Transverse colon (tissue), 4 donors: ENCODE data around the gene CDH13. TPM values are rescaled to one million over a fixed set of nuclear protein-coding genes. Genes with fewer than 3 reads are reported as not detected.

Source experiments
- DNase-seq: peaks from one replicate; pipeline ENCODE4 v3.0.0-alpha.2; 2019
- H3K27ac ChIP-seq, 4 donors: fragments of 200-600 bp; sonication (generic); 2 replicates each; pipeline ENCODE4 v1.5.1; 2016 to 2018; ENCODE audit warnings: inconsistent platforms in 4 of 4
- H3K27me3 ChIP-seq: fragments of 200-600 bp; sonication (generic); 2 replicates; pipeline ENCODE4 v1.5.1; 2017; ENCODE audit warnings: inconsistent platforms
- H3K36me3 ChIP-seq, 4 donors: fragments of 200-600 bp; sonication (generic); 2 replicates each; pipeline ENCODE4 v1.5.1; 2017 to 2019; ENCODE audit warnings: inconsistent platforms in 4 of 4
- H3K4me1 ChIP-seq, 4 donors: fragments of 200-600 bp; sonication (generic); 2 replicates each; pipeline ENCODE4 v1.5.1; 2017 to 2020; ENCODE audit warnings: inconsistent platforms in 4 of 4
- H3K4me3 ChIP-seq, 4 donors: fragments of 200-600 bp; sonication (generic); 1 replicate in 1 of 4; 2 replicates in 3 of 4; pipeline versions ENCODE4 v1.5.1 to v1.6.1; 2017 to 2019; ENCODE audit warnings: inconsistent platforms in 4 of 4
- H3K9me3 ChIP-seq, 2 donors: fragments of 200-600 bp; sonication (generic); 2 replicates each; pipeline ENCODE4 v1.5.1; 2017 to 2019; ENCODE audit warnings: inconsistent platforms in 2 of 2
- CTCF ChIP-seq, 5 experiments: fragments of 200-600 bp in 3 of 5; fragments of 450-650 bp in 2 of 5; sonication (generic) in 3 of 5; IDR thresholded peaks; 1 replicate in 2 of 5; 2 replicates in 3 of 5; pipeline ENCODE4 v1.5.1; 2016 to 2017; ENCODE audit warnings: antibody characterized with exemption in 5 of 5, inconsistent platforms in 3 of 5, mild to moderate bottlenecking in 2 of 5, moderate library complexity in 1 of 5
- EP300 ChIP-seq: sonication (generic); formaldehyde crosslinking; IDR thresholded peaks from one replicate; pipeline ENCODE4 v1.6.1; 2017; ENCODE audit warnings: antibody characterized with exemption, low read depth
- POLR2A ChIP-seq: fragments of 450-650 bp; IDR thresholded peaks from one replicate; pipeline ENCODE4 v1.6.1; 2016; ENCODE audit warnings: antibody characterized with exemption, mild to moderate bottlenecking, moderate library complexity
- POLR2AphosphoS5 ChIP-seq, 3 donors: sonication (generic); formaldehyde crosslinking; IDR thresholded peaks; one replicate each; pipeline ENCODE4 v1.6.1; 2016; ENCODE audit warnings: antibody characterized with exemption in 3 of 3
- whole genome bisulfite sequencing, 2 donors: methylation state at CpG; one replicate each; pipeline ENCODE4 v1.1.5; 2018; ENCODE audit warnings: low coverage in 1 of 2; 5-methylcytosine and 5-hydroxymethylcytosine counted together
- in situ Hi-C, 4 donors: fragments of 200-750 bp; cut with MboI; loops; one replicate each; pipeline versions ENCODE4 v1.15.0 to v1.15.1; 2017; ENCODE audit warnings: low sequenced_read_pairs in 3 of 4, low pct_ligation_motif_present in 1 of 4, low pct_unique_long_range_greater_than_20kb in 1 of 4
- intact Hi-C: fragments of 100-400 bp; cut with DNase I; formaldehyde crosslinking; loops from one replicate; pipeline ENCODE4 v1.15.1; 2023; ENCODE audit warnings: low total_unique reads
- total RNA-seq, 4 donors: library from RNA; depleted of rRNA; stranded (reverse); fragments of >200 nt; gene quantifications; one replicate each; pipeline ENCODE4 v1.1.0, GENCODE V29; 2016

The CDH13 gene
- total RNA-seq, 4 donors from 2014 or later, result 3.8 to 28.1 (median 5.8) TPM

DNA sequence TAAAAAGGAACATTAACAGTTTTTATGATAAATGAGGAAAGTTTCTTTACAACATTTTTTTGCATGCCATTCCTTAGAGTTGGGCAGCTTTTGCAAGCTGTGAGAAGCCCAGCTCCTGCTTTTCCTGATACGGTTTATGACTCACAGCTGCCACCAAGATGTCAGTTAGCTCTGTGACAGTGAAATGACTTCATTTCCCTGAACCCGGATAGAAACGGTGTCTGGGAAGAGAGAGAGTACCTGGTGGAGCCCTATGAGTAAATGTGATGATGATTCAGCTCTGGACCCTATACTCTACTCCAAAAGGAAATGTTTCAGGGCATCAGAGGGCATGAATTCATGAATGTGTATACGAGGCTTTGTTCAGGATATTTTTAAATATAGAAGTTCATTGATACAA is 814.7 kb downstream of the CDH13 start:
- Histone ChIP-seq H3K27me3 (no peaks in the 10 kb centered on the region), H3K9me3 (no peaks in the 10 kb centered on the region), H3K4me1 (no peaks in the 10 kb centered on the region), H3K27ac (no peak overlapping the region), H3K36me3 (no peaks in the 10 kb centered on the region), H3K4me3 (no peak overlapping the region)
- DNase-seq, result no peak
- WGBS, 2 donors, result 17 to 43% methylated on average over 4 of the region's 4 CpGs
- TF ChIP-seq POLR2A (no peak), CTCF (IDR thresholded peaks at IDR 0.05) (no peak), POLR2AphosphoS5 (IDR thresholded peaks at IDR 0.05) (no peak), EP300 (no peak)
- intact Hi-C loops (no loop called here), in situ Hi-C loops (no loop called here)

DNA sequence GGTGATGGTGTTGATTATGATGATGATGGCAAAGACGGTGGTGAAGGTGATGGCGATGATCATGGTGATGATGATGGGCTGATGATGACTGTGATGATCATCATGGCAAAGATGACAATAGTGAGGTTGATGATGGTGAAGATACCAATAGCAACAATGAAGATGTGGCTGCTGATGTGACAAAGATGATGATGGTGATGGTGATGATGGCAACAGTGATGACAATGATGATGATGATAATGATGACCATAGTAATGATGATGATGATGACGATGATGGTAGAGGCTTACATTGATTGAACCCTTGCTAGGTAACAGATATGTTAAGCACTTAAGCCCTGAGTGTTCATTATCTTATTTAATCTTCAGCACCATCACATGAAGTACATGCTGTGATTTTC is 817.2 kb downstream of the CDH13 start:
- DNase-seq, result no peak
- in situ Hi-C loops, result no loop called here
- TF ChIP-seq POLR2AphosphoS5 (IDR thresholded peaks at IDR 0.05) (no peak), EP300 (no peak), POLR2A (no peak), CTCF (IDR thresholded peaks at IDR 0.05) (no peak)
- H3K4me3 ChIP-seq, result no peak overlapping the region
- 64 to 90% methylated on average over 3 of the region's 3 CpGs for WGBS, 2 donors
- intact Hi-C loops, result no loop called here
- no peaks in the 10 kb centered on the region for H3K4me1 ChIP-seq
- H3K27me3 ChIP-seq, result no peaks in the 10 kb centered on the region
- no peaks in the 10 kb centered on the region for H3K36me3 ChIP-seq
- no peaks in the 10 kb centered on the region for H3K9me3 ChIP-seq
- H3K27ac ChIP-seq, result no peak overlapping the region

DNA sequence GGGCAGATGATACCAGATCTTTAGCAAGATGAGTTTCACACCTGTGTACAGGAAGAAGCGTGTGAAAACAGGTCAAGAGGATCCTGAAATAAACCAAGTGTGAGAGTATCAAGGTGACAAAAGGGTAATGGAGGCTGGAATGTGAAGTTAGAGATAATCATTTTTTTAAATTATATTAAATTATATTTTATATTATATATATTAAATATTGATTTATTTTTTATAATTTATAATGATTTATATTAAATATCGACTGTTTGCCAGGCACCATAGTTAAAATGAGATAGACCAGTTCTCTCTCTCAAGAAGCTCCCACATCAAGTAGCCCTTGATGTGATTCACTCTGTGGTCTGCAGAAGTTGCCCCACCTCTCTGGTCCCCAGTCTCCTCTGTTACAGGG is 820.8 kb downstream of the CDH13 start:
- in situ Hi-C loops (no loop called here), intact Hi-C loops (no loop called here)
- no peak for DNase-seq
- no peak for TF ChIP-seq EP300
- no peak for TF ChIP-seq CTCF (IDR thresholded peaks at IDR 0.05)
- TF ChIP-seq POLR2AphosphoS5 (IDR thresholded peaks at IDR 0.05), result no peak
- TF ChIP-seq POLR2A, result no peak
- Histone ChIP-seq H3K27me3 (no peaks in the 10 kb centered on the region), H3K27ac (no peak overlapping the region), H3K36me3 (no peaks in the 10 kb centered on the region), H3K4me3 (no peak overlapping the region), H3K4me1 (no peaks in the 10 kb centered on the region), H3K9me3 (no peaks in the 10 kb centered on the region)
- 50 to 70% methylated on average over 1 to 2 of the region's 2 CpGs for WGBS, 2 donors

GRCh38 chr16:83449861-83450260 is 823.1 kb downstream of the CDH13 start:
- Histone ChIP-seq H3K36me3 (no peaks in the 10 kb centered on the region), H3K4me3 (no peak overlapping the region), H3K27me3 (no peaks in the 10 kb centered on the region), H3K9me3 (no peaks in the 10 kb centered on the region), H3K4me1 (no peaks in the 10 kb centered on the region), H3K27ac (no peak overlapping the region)
- no peak for DNase-seq
- intact Hi-C loops (no loop called here), in situ Hi-C loops (no loop called here)
- TF ChIP-seq POLR2AphosphoS5 (IDR thresholded peaks at IDR 0.05) (no peak), EP300 (no peak), CTCF (IDR thresholded peaks at IDR 0.05) (no peak), POLR2A (no peak)
- 80 to 87% methylated on average over 10 to 12 of the region's 12 CpGs for WGBS, 2 donors
